Keratinocyte (primary cell): ENCODE data around the gene MYMK. TPM values are rescaled to one million over a fixed set of nuclear protein-coding genes. Genes with fewer than 3 reads are reported as not detected.

Experiments
- DNase-seq: peaks from one replicate; pipeline ENCODE4 v3.0.0-alpha.2; 2011; ENCODE audit warnings: low read depth, missing footprints, low spot score
- FAIRE-seq: peaks from 2 replicates; lab custom pipeline; 2011; peaks lifted over from hg19 to GRCh38; lab: Jason Lieb, UNC
- H2AFZ ChIP-seq: 2 replicates; pipeline ENCODE4 v1.6.0; 2012; ENCODE audit warnings: low read length, control low read depth, inconsistent platforms; ENCODE audit not compliant: control insufficient read depth
- H3K27ac ChIP-seq: 2 replicates; pipeline ENCODE4 v1.5.1; 2011; ENCODE audit warnings: low read length; ENCODE audit not compliant: control insufficient read depth, insufficient read depth
- H3K27me3 ChIP-seq: 3 replicates; pipeline ENCODE4 v1.6.0; 2011; ENCODE audit warnings: low read length; ENCODE audit not compliant: control insufficient read depth, insufficient read depth; ENCODE audit errors: extremely low read depth
- H3K36me3 ChIP-seq, 2 experiments: 2 replicates in 1 of 2; 3 replicates in 1 of 2; pipeline ENCODE4 v1.5.1; 2011; ENCODE audit warnings: low read length in 2 of 2, mild to moderate bottlenecking in 1 of 2; ENCODE audit not compliant: control insufficient read depth in 2 of 2, insufficient read depth in 2 of 2; ENCODE audit errors: extremely low read depth in 1 of 2
- H3K4me1 ChIP-seq: 3 replicates; pipeline ENCODE4 v1.5.1; 2011; ENCODE audit warnings: low read length; ENCODE audit not compliant: control insufficient read depth, insufficient read depth; ENCODE audit errors: extremely low read depth
- H3K4me2 ChIP-seq: 3 replicates; pipeline ENCODE4 v1.6.0; 2011; ENCODE audit warnings: low read depth, low read length; ENCODE audit not compliant: control insufficient read depth, insufficient read depth; ENCODE audit errors: extremely low read depth
- H3K4me3 ChIP-seq, 3 experiments: fragments of 200-600 bp in 1 of 3; sonication (generic) in 1 of 3; 2 replicates in 2 of 3; 3 replicates in 1 of 3; pipeline ENCODE4 v1.5.1; 2011 to 2016; ENCODE audit warnings: low read length in 3 of 3, mild to moderate bottlenecking in 3 of 3, control low read depth in 2 of 3, inconsistent platforms in 1 of 3, low read depth in 1 of 3, mixed read lengths in 1 of 3, mixed run types in 1 of 3, moderate library complexity in 1 of 3; ENCODE audit not compliant: control insufficient read depth in 2 of 3, insufficient read depth in 2 of 3; ENCODE audit errors: extremely low read depth in 1 of 3
- H3K79me2 ChIP-seq: 2 replicates; pipeline ENCODE4 v1.6.0; 2012; ENCODE audit warnings: low read length; ENCODE audit not compliant: control insufficient read depth, insufficient read depth
- H3K9ac ChIP-seq: 3 replicates; pipeline ENCODE4 v1.6.0; 2011; ENCODE audit warnings: low read length; ENCODE audit not compliant: control insufficient read depth, insufficient read depth; ENCODE audit errors: extremely low read depth
- H3K9me1 ChIP-seq: 3 replicates; pipeline ENCODE4 v1.6.0; 2011; ENCODE audit warnings: low read length; ENCODE audit not compliant: control insufficient read depth, insufficient read depth; ENCODE audit errors: extremely low read depth
- H3K9me3 ChIP-seq: 2 replicates; pipeline ENCODE4 v1.5.1; 2012; ENCODE audit warnings: low read depth, low read length; ENCODE audit not compliant: control insufficient read depth
- H4K20me1 ChIP-seq: 3 replicates; pipeline ENCODE4 v1.6.0; 2011; ENCODE audit warnings: low read length; ENCODE audit not compliant: control insufficient read depth, insufficient read depth; ENCODE audit errors: extremely low read depth
- EZH2 ChIP-seq: IDR thresholded peaks from one replicate; pipeline ENCODE4 v1.6.1; 2012; ENCODE audit warnings: inconsistent platforms, mild to moderate bottlenecking, low read length, moderate library complexity
- dilution Hi-C: fragments of 300-500 bp; cut with MboI; formaldehyde crosslinking; loops from one replicate; pipeline ENCODE4 v1.7.0; 2020; ENCODE audit warnings: low sequenced_read_pairs; ENCODE audit not compliant: extremely low pct_ligation_motif_present
- polyA plus RNA-seq, 5 experiments: library from polyadenylated mRNA; depleted of rRNA in 3 of 5; stranded (reverse) in 3 of 5; stranded (forward) in 1 of 5; unstranded in 1 of 5; fragments of >200 nt; gene quantifications; 1 replicate in 1 of 5; 2 replicates in 3 of 5; 3 replicates in 1 of 5; pipeline versions ENCODE4 v1.2.1 to v1.2.3, GENCODE V29; 2011 to 2012; ENCODE audit warnings: missing spikeins in 2 of 5, low read depth in 1 of 5, low replicate concordance in 1 of 5
- TF ChIP-seq, protein P1 (sequence below), 3 experiments: IDR thresholded peaks in 1 of 3; conservative IDR thresholded peaks in 1 of 3; optimal IDR thresholded peaks in 1 of 3; 2 replicates in 2 of 3; 3 replicates in 1 of 3; pipeline versions ENCODE3 to v1.5.1; 2011; ENCODE audit warnings: low read length in 3 of 3, mild to moderate bottlenecking in 3 of 3, moderate library complexity in 2 of 3, control low read depth in 1 of 3, inconsistent platforms in 1 of 3; ENCODE audit not compliant: insufficient read depth in 2 of 3; ENCODE audit errors: extremely low read depth in 1 of 3

MYMK gene
- polyA plus RNA-seq, 1 donor (not counting 4 experiments of a cell fraction or from before 2014, with no cell fraction given), result not detected

DNA sequence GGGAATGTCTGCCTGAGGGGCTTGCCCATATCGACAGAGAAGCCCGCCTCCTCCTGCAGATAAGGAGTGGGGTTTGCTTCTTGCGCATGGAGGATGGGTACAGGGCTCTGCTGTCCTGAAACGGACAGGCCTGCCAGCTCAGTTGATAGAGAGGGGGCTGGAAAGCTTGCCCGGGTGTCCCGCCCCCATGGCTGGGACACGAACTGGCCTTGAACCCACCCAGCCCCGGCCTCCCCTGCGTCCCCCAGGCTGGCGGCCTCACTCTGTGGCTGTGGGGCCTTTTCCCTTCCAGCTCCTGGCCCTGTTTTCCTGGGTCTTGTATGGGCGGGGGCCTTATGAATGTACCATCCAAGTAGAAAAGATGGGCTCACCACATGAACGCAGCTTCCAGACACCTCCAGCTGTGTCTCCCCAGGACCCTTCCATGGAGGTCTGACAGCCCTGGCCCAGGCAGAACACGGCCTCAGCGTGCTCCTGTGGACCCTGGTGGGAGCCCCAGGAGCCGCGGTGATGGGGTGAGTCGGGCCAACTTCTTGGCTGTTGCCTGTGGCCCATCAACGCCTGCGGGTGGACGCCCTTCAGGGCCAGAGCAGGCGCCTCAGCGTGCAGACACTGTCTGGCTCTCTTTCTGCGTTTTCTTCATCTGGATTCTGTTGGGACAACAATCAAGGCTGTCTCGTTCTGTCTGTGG lies 30.0 kb downstream of the MYMK start:
- no peak overlapping the region for H3K4me2 ChIP-seq
- no peak for DNase-seq
- no peak overlapping the region for H2AFZ ChIP-seq
- no peaks in the 10 kb centered on the region for H3K79me2 ChIP-seq
- dilution Hi-C loops, result no loop called here
- no peak overlapping the region for H3K27ac ChIP-seq
- no peaks in the 10 kb centered on the region for H3K9me3 ChIP-seq
- H4K20me1 ChIP-seq, result no peaks in the 10 kb centered on the region
- TF ChIP-seq EZH2, result no peak
- TF ChIP-seq, protein P1, sequence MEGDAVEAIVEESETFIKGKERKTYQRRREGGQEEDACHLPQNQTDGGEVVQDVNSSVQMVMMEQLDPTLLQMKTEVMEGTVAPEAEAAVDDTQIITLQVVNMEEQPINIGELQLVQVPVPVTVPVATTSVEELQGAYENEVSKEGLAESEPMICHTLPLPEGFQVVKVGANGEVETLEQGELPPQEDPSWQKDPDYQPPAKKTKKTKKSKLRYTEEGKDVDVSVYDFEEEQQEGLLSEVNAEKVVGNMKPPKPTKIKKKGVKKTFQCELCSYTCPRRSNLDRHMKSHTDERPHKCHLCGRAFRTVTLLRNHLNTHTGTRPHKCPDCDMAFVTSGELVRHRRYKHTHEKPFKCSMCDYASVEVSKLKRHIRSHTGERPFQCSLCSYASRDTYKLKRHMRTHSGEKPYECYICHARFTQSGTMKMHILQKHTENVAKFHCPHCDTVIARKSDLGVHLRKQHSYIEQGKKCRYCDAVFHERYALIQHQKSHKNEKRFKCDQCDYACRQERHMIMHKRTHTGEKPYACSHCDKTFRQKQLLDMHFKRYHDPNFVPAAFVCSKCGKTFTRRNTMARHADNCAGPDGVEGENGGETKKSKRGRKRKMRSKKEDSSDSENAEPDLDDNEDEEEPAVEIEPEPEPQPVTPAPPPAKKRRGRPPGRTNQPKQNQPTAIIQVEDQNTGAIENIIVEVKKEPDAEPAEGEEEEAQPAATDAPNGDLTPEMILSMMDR (optimal IDR thresholded peaks at IDR 0.05 in 1 of 3, IDR thresholded peaks at IDR 0.05 in 1 of 3, conservative IDR thresholded peaks at IDR 0.05 in 1 of 3; ENCODE audit: extremely low read depth in 1 of 3, insufficient read depth in 2 of 3, low read length in 3 of 3), result no peak
- no peak for FAIRE-seq
- no peaks in the 10 kb centered on the region for H3K36me3 ChIP-seq
- H3K4me1 ChIP-seq, result peaks cover 12% of the 10 kb centered on the region
- H3K4me3 ChIP-seq, result no peak overlapping the region
- no peaks in the 10 kb centered on the region for H3K9me1 ChIP-seq
- H3K27me3 ChIP-seq, result peaks cover 18% of the 10 kb centered on the region
- no peak overlapping the region for H3K9ac ChIP-seq

DNA sequence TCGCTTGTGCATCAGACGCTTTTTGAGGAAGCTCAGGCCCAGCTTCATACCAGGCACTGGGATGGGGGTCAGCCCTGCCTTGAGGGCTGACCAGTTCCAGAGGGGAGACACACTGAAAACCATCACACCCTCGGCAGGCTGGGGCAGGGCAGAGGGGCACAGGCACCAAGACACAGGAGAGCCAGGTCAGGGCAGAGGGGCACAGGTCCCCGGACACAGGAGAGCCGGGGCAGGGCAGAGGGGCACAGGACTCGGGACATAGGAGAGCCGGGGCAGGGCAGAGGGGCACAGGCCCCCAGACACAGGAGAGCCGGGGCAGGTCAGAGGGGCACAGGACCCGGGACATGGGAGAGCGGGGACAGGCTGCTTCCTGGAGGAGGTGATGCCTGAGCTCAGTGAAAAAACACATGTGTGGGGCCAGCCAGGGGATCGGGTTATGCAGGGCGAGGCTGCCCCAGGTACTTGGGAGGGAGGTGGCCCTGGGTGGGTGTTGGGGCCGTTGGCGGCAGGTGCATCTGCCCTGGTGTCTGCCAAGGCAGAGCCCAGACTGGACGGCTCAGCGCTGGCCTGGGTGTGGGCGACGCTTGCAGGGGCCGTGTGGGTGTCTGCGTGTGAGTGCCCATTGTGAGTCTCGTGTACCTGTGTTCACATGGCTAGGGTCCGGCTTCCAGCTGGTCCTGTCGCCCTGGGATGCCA lies 30.8 kb downstream of the MYMK start:
- Histone ChIP-seq H3K9me3 (no peaks in the 10 kb centered on the region), H3K27me3 (peaks cover 18% of the 10 kb centered on the region), H3K4me2 (no peak overlapping the region), H3K79me2 (no peaks in the 10 kb centered on the region), H3K4me1 (peaks cover 12% of the 10 kb centered on the region), H2AFZ (no peak overlapping the region), H3K4me3 (no peak overlapping the region), H4K20me1 (no peaks in the 10 kb centered on the region), H3K9me1 (no peaks in the 10 kb centered on the region), H3K27ac (no peak overlapping the region), H3K36me3 (no peaks in the 10 kb centered on the region), H3K9ac (no peak overlapping the region)
- FAIRE-seq (no peak), DNase-seq (no peak)
- no peak for TF ChIP-seq EZH2
- TF ChIP-seq, protein P1 (optimal IDR thresholded peaks at IDR 0.05 in 1 of 3, IDR thresholded peaks at IDR 0.05 in 1 of 3, conservative IDR thresholded peaks at IDR 0.05 in 1 of 3; ENCODE audit: extremely low read depth in 1 of 3, insufficient read depth in 2 of 3, low read length in 3 of 3), result no peak
- dilution Hi-C loops, result no loop called here
